Neutrophil (primary cell): ENCODE data around the gene SEBOX.

Experiments
- H3K27ac ChIP-seq: fragments of 200-600 bp; sonication (generic); 2 replicates; pipeline ENCODE4 v1.5.1; 2016; ENCODE audit warnings: mild to moderate bottlenecking, moderate library complexity
- H3K27me3 ChIP-seq: fragments of 200-600 bp; sonication (generic); 2 replicates; pipeline ENCODE4 v1.6.0; 2016; ENCODE audit warnings: mild to moderate bottlenecking
- H3K36me3 ChIP-seq: fragments of 200-600 bp; sonication (generic); 2 replicates; pipeline ENCODE4 v1.5.1; 2017
- H3K4me1 ChIP-seq, 2 experiments: fragments of 200-600 bp in 1 of 2; sonication (generic) in 1 of 2; 1 replicate in 1 of 2; 2 replicates in 1 of 2; pipeline versions ENCODE4 v1.5.1 to v1.6.1; 2013 to 2016; ENCODE audit warnings: low read depth in 1 of 2, low read length in 1 of 2, mild to moderate bottlenecking in 1 of 2, moderate library complexity in 1 of 2; ENCODE audit not compliant: control insufficient read depth in 1 of 2, insufficient read depth in 1 of 2
- H3K4me3 ChIP-seq, 2 experiments: fragments of 200-600 bp in 1 of 2; sonication (generic) in 1 of 2; 1 replicate in 1 of 2; 2 replicates in 1 of 2; pipeline ENCODE4 v1.5.1; 2013 to 2016; ENCODE audit warnings: low read depth in 1 of 2, low read length in 1 of 2, mild to moderate bottlenecking in 1 of 2, moderate library complexity in 1 of 2
- H3K9me3 ChIP-seq: fragments of 200-600 bp; sonication (generic); 2 replicates; pipeline ENCODE4 v1.5.1; 2016
- CTCF ChIP-seq: fragments of 200-600 bp; sonication (generic); IDR thresholded peaks from 2 replicates; pipeline ENCODE4 v1.5.1; 2016; ENCODE audit warnings: antibody characterized with exemption

Gene SEBOX

GRCh38 chr17:28392491-28392890, 27.5 kb upstream of the SEBOX start:
- H3K36me3 ChIP-seq = no peaks in the 10 kb centered on the region
- no peak for TF ChIP-seq CTCF
- H3K27ac ChIP-seq = no peak overlapping the region

GRCh38 chr17:28391401-28391800, 26.4 kb upstream of the SEBOX start:
- no peak overlapping the region for H3K4me3 ChIP-seq
- TF ChIP-seq CTCF = no peak
- H3K27me3 ChIP-seq = no peaks in the 10 kb centered on the region
- no peaks in the 10 kb centered on the region for H3K36me3 ChIP-seq
- H3K4me1 ChIP-seq = no peaks in the 10 kb centered on the region
- no peaks in the 10 kb centered on the region for H3K9me3 ChIP-seq
- no peak overlapping the region for H3K27ac ChIP-seq

More at GRCh38 chr17:28392491-28392890, 27.5 kb upstream of the SEBOX start:
- H3K9me3 ChIP-seq = no peaks in the 10 kb centered on the region
- no peak overlapping the region for H3K4me3 ChIP-seq
- no peaks in the 10 kb centered on the region for H3K27me3 ChIP-seq
- H3K4me1 ChIP-seq = no peaks in the 10 kb centered on the region

GRCh38 chr17:28390984-28391383, 26.0 kb upstream of the SEBOX start:
- Histone ChIP-seq H3K4me1 (no peaks in the 10 kb centered on the region), H3K9me3 (no peaks in the 10 kb centered on the region), H3K27me3 (no peaks in the 10 kb centered on the region), H3K27ac (no peak overlapping the region), H3K4me3 (no peak overlapping the region), H3K36me3 (no peaks in the 10 kb centered on the region)
- TF ChIP-seq CTCF = no peak

- no peak for TF ChIP-seq CTCF
- H3K36me3 ChIP-seq = no peaks in the 10 kb centered on the region
- peaks cover 2% of the 10 kb centered on the region for H3K27me3 ChIP-seq
- no peak overlapping the region for H3K4me3 ChIP-seq
- no peaks in the 10 kb centered on the region for H3K9me3 ChIP-seq
- peaks cover 0 to 2% of the 10 kb centered on the region in 2 experiments for H3K4me1 ChIP-seq
- no peak overlapping the region for H3K27ac ChIP-seq
These were observed 25.6 kb upstream of the SEBOX start for GRCh38 chr17:28390563-28390962.

- TF ChIP-seq CTCF = no peak
- Histone ChIP-seq H3K4me1 (peaks cover 0 to 6% of the 10 kb centered on the region in 2 experiments), H3K4me3 (no peak overlapping the region), H3K9me3 (no peaks in the 10 kb centered on the region), H3K27ac (no peak overlapping the region), H3K36me3 (no peaks in the 10 kb centered on the region), H3K27me3 (peaks cover 7% of the 10 kb centered on the region)
These were observed 25.1 kb upstream of the SEBOX start for GRCh38 chr17:28390141-28390540.

- no peaks in the 10 kb centered on the region for H3K9me3 ChIP-seq
- H3K27ac ChIP-seq = no peak overlapping the region
- no peaks in the 10 kb centered on the region for H3K36me3 ChIP-seq
- H3K4me1 ChIP-seq = peaks cover 6 to 17% of the 10 kb centered on the region in 2 experiments
- H3K4me3 ChIP-seq = no peak overlapping the region
- no peak for TF ChIP-seq CTCF
- peaks cover 27% of the 10 kb centered on the region for H3K27me3 ChIP-seq
These were observed 23.1 kb upstream of the SEBOX start for GRCh38 chr17:28388106-28388505.
